Activated naive CD4-positive, alpha-beta T cell treated with anti-CD3 and anti-CD28 coated beads, Interleukin-2, amount 10 ng/mL, durations not matched to agents 7 days and 5 days (primary cell): ENCODE measurements around the gene LRRC41.
"Not testable (repeated sequence)": the region's sequence is repeated elsewhere in the genome, so short reads cannot be mapped to it uniquely, and the experiment has no call there.

Source experiments
- CTCF ChIA-PET: fragments of 350-600 bp; sonication (Branson Sonifier 250); formaldehyde crosslinking; loops from one replicate; lab custom pipeline; 2021; ENCODE audit warnings: antibody characterized with exemption; lab: Charles Lee
- DNase-seq: peaks from one replicate; pipeline ENCODE4 v3.0.0-alpha.2; 2020
- H3K27ac Mint-ChIP-seq: one replicate; pipeline ENCODE4 v1.8.0; 2021; ENCODE audit warnings: mild to moderate bottlenecking, moderate library complexity, mixed read lengths
- H3K27me3 Mint-ChIP-seq: one replicate; pipeline ENCODE4 v1.8.0; 2021; ENCODE audit warnings: mild to moderate bottlenecking, mixed read lengths
- H3K36me3 Mint-ChIP-seq: one replicate; pipeline ENCODE4 v1.8.0; 2021; ENCODE audit warnings: mixed read lengths
- H3K4me1 Mint-ChIP-seq: one replicate; pipeline ENCODE4 v1.8.0; 2021; ENCODE audit warnings: mixed read lengths
- H3K4me3 Mint-ChIP-seq: one replicate; pipeline ENCODE4 v1.8.0; 2021; ENCODE audit warnings: mild to moderate bottlenecking, moderate library complexity, mixed read lengths
- H3K9me3 Mint-ChIP-seq: one replicate; pipeline ENCODE4 v1.8.0; 2021; ENCODE audit warnings: mixed read lengths

Gene LRRC41

GRCh38 chr1:46254668-46255067, 48.7 kb downstream of the LRRC41 start:
- Mint-ChIP-seq H3K36me3 (peaks cover 48% of the 10 kb centered on the region), H3K27me3 (no peaks in the 10 kb centered on the region), H3K4me3 (no peak overlapping the region), H3K4me1 (peaks cover 19% of the 10 kb centered on the region), H3K27ac (no peak overlapping the region), H3K9me3 (no peaks in the 10 kb centered on the region)
- CTCF ChIA-PET, result no interaction called here
- DNase-seq, result no peak

- CTCF ChIA-PET, result interaction anchor here (0.7 to 2.8 kb wide), 2 partner anchors 25 to 49 kb away, joined by 3 to 14 read pairs; no protein-coding TSS in a partner anchor
- Mint-ChIP-seq H3K36me3 (peaks cover 40% of the 10 kb centered on the region), H3K4me1 (peaks cover 47% of the 10 kb centered on the region), H3K27me3 (peaks cover 5% of the 10 kb centered on the region), H3K9me3 (no peaks in the 10 kb centered on the region), H3K27ac (peak overlapping the region; percentile 88), H3K4me3 (peak overlapping the region; percentile 96)
- DNase-seq, result peak; percentile 51
Measured at GRCh38 chr1:46248122-46248920, 55.1 kb downstream of the LRRC41 start.

GRCh38 chr1:46247436-46248121, 55.8 kb downstream of the LRRC41 start, which contains the start of gene RAD54L:
RAD54L (plus strand) TSS chr1:46247763; CDS start chr1:46248406, 643 bp downstream.
- Mint-ChIP-seq H3K36me3 (peaks cover 33% of the 10 kb centered on the region), H3K27me3 (peaks cover 5% of the 10 kb centered on the region), H3K4me1 (peaks cover 47% of the 10 kb centered on the region), H3K4me3 (peak within 1 kb of the TSS; percentile 96), H3K27ac (peak within 1 kb of the TSS; percentile 88), H3K9me3 (no peaks in the 10 kb centered on the region)
- CTCF ChIA-PET, result interaction anchor here (1.1 to 4.7 kb wide), 5 partner anchors 16 to 101 kb away, joined by 3 to 58 read pairs (median 4); no protein-coding TSS in a partner anchor
- peak; percentile 98 for DNase-seq

GRCh38 chr1:46246548-46247435, 56.6 kb downstream of the LRRC41 start:
- CTCF ChIA-PET, result interaction anchor here (0.7 to 4.7 kb wide), 9 partner anchors 15 to 101 kb away, joined by 3 to 58 read pairs (median 4); no protein-coding TSS in a partner anchor
- H3K4me3 Mint-ChIP-seq, result peak overlapping the region; percentile 96
- H3K27ac Mint-ChIP-seq, result peak overlapping the region; percentile 85
- peaks cover 5% of the 10 kb centered on the region for H3K27me3 Mint-ChIP-seq
- no peaks in the 10 kb centered on the region for H3K9me3 Mint-ChIP-seq
- H3K4me1 Mint-ChIP-seq, result peaks cover 39% of the 10 kb centered on the region
- DNase-seq, result peak; percentile 76
- H3K36me3 Mint-ChIP-seq, result peaks cover 25% of the 10 kb centered on the region

GRCh38 chr1:46246136-46246535, 57.3 kb downstream of the LRRC41 start:
- Mint-ChIP-seq H3K4me1 (peaks cover 37% of the 10 kb centered on the region), H3K4me3 (peak overlapping the region; percentile 96), H3K36me3 (peaks cover 19% of the 10 kb centered on the region)
- not testable (repeated sequence) for DNase-seq, H3K9me3 Mint-ChIP-seq, H3K27me3 Mint-ChIP-seq, H3K27ac Mint-ChIP-seq
- CTCF ChIA-PET, result interaction anchor here (0.8 to 4.7 kb wide), 7 partner anchors 19 to 102 kb away, joined by 3 to 58 read pairs (median 4); no protein-coding TSS in a partner anchor

- no peak for DNase-seq
- H3K27me3 Mint-ChIP-seq, result peaks cover 5% of the 10 kb centered on the region
- peak overlapping the region; percentile 69 for H3K27ac Mint-ChIP-seq
- H3K9me3 Mint-ChIP-seq, result no peaks in the 10 kb centered on the region
- H3K36me3 Mint-ChIP-seq, result peaks cover 13% of the 10 kb centered on the region
- CTCF ChIA-PET, result interaction anchor here (0.6 to 4.7 kb wide), 19 partner anchors 9 to 1186 kb away, joined by 3 to 58 read pairs (median 4); partner anchors contain the start of genes LRRC41 and UQCRH
- peaks cover 30% of the 10 kb centered on the region for H3K4me1 Mint-ChIP-seq
- no peak overlapping the region for H3K4me3 Mint-ChIP-seq
Measured at GRCh38 chr1:46244656-46245371, 58.6 kb downstream of the LRRC41 start.

GRCh38 chr1:46243831-46244230, 59.6 kb downstream of the LRRC41 start:
- H3K36me3 Mint-ChIP-seq, DNase-seq, H3K27ac Mint-ChIP-seq, H3K27me3 Mint-ChIP-seq, H3K4me3 Mint-ChIP-seq, H3K9me3 Mint-ChIP-seq: not testable (repeated sequence)
- CTCF ChIA-PET, result interaction anchor here (0.6 to 4.7 kb wide), 4 partner anchors 20 to 104 kb away, joined by 3 to 58 read pairs (median 8); no protein-coding TSS in a partner anchor
- peaks cover 20% of the 10 kb centered on the region for H3K4me1 Mint-ChIP-seq

- Mint-ChIP-seq H3K4me1 (peaks cover 11% of the 10 kb centered on the region), H3K27ac (no peak overlapping the region), H3K9me3 (peaks cover 2% of the 10 kb centered on the region), H3K36me3 (no peaks in the 10 kb centered on the region), H3K4me3 (no peak overlapping the region), H3K27me3 (peaks cover 5% of the 10 kb centered on the region)
- no peak for DNase-seq
- CTCF ChIA-PET, result interaction anchor here (4.7 kb wide), 1 partner anchor 105 kb away, joined by 58 read pairs; no protein-coding TSS in a partner anchor
Measured at GRCh38 chr1:46242918-46243317, 60.5 kb downstream of the LRRC41 start.

- CTCF ChIA-PET, result not testable (repeated sequence)
Measured at GRCh38 chr1:46241733-46242132, 61.7 kb downstream of the LRRC41 start.

GRCh38 chr1:46238865-46239264, 64.6 kb downstream of the LRRC41 start:
- not testable (repeated sequence) for H3K4me3 Mint-ChIP-seq, H3K27me3 Mint-ChIP-seq, H3K36me3 Mint-ChIP-seq, H3K27ac Mint-ChIP-seq, H3K4me1 Mint-ChIP-seq, DNase-seq, H3K9me3 Mint-ChIP-seq
- CTCF ChIA-PET, result interaction anchor here (1.5 kb wide), 1 partner anchor 15 kb away, joined by 6 read pairs; no protein-coding TSS in a partner anchor

More at GRCh38 chr1:46241733-46242132, 61.7 kb downstream of the LRRC41 start:
- not testable (repeated sequence) for H3K4me3 Mint-ChIP-seq, H3K9me3 Mint-ChIP-seq, H3K36me3 Mint-ChIP-seq, H3K27ac Mint-ChIP-seq, H3K4me1 Mint-ChIP-seq, H3K27me3 Mint-ChIP-seq, DNase-seq

GRCh38 chr1:46236882-46237281, 66.5 kb downstream of the LRRC41 start:
- peaks cover 4% of the 10 kb centered on the region for H3K9me3 Mint-ChIP-seq
- peaks cover 3% of the 10 kb centered on the region for H3K4me1 Mint-ChIP-seq
- no peaks in the 10 kb centered on the region for H3K27me3 Mint-ChIP-seq
- H3K4me3 Mint-ChIP-seq, result no peak overlapping the region
- DNase-seq, result no peak
- CTCF ChIA-PET, result no interaction called here
- H3K27ac Mint-ChIP-seq, result no peak overlapping the region
- H3K36me3 Mint-ChIP-seq, result no peaks in the 10 kb centered on the region

GRCh38 chr1:46231231-46231630, 72.2 kb downstream of the LRRC41 start:
- not testable (repeated sequence) for H3K4me1 Mint-ChIP-seq, DNase-seq, H3K36me3 Mint-ChIP-seq, H3K27ac Mint-ChIP-seq, H3K4me3 Mint-ChIP-seq, H3K9me3 Mint-ChIP-seq, H3K27me3 Mint-ChIP-seq
- CTCF ChIA-PET, result interaction anchor here (0.9 to 2.0 kb wide), 2 partner anchors 8 to 16 kb away, joined by 4 to 15 read pairs; no protein-coding TSS in a partner anchor
